Activated T-helper 17 cell treated with anti-CD3 and anti-CD28 coated beads, Interleukin-2, amount 50 U/mL, for 72 hours (primary cell): ENCODE data around the gene LPCAT3. TPM values are rescaled to one million over a fixed set of nuclear protein-coding genes. Genes with fewer than 3 reads are reported as not detected.
"Not testable (repeated sequence)": the region's sequence is repeated elsewhere in the genome, so short reads cannot be mapped to it uniquely, and the experiment has no call there.

ENCODE experiments used
- ATAC-seq: fragments of 150-1000 bp; cut with Tn5 transposase; replicated peaks from 2 replicates; pipeline ENCODE4 v1.10.0; 2021; ENCODE audit warnings: mild to moderate bottlenecking, moderate library complexity
- H3K27ac Mint-ChIP-seq: one replicate; pipeline ENCODE4 v1.8.0; 2022; ENCODE audit warnings: mixed read lengths
- H3K27me3 Mint-ChIP-seq: one replicate; pipeline ENCODE4 v1.8.0; 2022; ENCODE audit warnings: mixed read lengths
- H3K36me3 Mint-ChIP-seq: one replicate; pipeline ENCODE4 v1.8.0; 2022; ENCODE audit warnings: low read depth, mild to moderate bottlenecking, mixed read lengths
- H3K4me1 Mint-ChIP-seq: one replicate; pipeline ENCODE4 v1.8.0; 2022; ENCODE audit warnings: mixed read lengths
- H3K4me3 Mint-ChIP-seq: one replicate; pipeline ENCODE4 v1.8.0; 2022; ENCODE audit warnings: mild to moderate bottlenecking, mixed read lengths
- H3K9me3 Mint-ChIP-seq: one replicate; pipeline ENCODE4 v1.8.0; 2022; ENCODE audit warnings: mixed read lengths
- total RNA-seq, 2 donors: library from RNA; stranded (reverse); gene quantifications; one replicate each; pipeline ENCODE4 v1.2.3, GENCODE V29; 2022

The LPCAT3 gene, protein sequence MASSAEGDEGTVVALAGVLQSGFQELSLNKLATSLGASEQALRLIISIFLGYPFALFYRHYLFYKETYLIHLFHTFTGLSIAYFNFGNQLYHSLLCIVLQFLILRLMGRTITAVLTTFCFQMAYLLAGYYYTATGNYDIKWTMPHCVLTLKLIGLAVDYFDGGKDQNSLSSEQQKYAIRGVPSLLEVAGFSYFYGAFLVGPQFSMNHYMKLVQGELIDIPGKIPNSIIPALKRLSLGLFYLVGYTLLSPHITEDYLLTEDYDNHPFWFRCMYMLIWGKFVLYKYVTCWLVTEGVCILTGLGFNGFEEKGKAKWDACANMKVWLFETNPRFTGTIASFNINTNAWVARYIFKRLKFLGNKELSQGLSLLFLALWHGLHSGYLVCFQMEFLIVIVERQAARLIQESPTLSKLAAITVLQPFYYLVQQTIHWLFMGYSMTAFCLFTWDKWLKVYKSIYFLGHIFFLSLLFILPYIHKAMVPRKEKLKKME
- 10 to 100 TPM; 13.2 to 34.8 TPM for total RNA-seq

DNA sequence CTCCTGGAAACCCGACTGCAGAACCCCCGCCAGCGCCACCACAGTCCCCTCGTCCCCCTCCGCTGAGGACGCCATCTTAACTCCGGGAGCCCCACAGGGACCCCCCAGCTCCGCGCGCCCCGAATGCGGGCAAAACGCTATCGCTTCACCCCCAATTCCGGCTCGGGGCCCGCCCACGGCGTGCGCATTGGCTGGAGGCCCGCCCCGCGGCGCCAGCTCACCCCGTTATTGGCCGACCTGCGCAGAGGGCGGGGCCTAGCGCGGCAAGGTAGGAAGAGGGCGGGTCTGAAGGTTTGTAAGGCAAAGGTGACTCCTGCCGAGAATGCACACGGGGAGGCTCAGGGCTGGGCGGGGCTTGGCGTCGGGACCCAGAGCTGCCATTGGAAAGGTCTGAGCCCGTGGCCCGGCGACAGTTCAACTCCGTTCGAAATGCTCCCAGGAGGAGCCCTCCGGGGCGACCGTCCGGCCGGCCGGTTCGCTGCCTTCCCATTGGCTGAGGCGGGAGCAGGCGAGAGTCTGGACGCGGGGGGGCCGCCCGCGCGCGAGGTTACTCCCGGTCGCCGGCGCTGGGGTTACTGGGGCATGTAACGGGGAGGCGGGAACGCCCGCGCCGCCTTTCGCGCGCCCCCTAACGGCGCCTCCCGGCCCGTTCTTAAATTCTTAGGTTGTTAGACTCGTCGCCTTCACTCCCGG lies at the start of gene LPCAT3:
Gene LPCAT3, minus strand, starts transcription at position 127 of the 693 bp plus-strand sequence. Its CDS starts 52 bp downstream, at position 75.
- peak within 1 kb of the TSS; percentile 85 for H3K4me3 Mint-ChIP-seq
- H3K4me1 Mint-ChIP-seq = peaks cover 12% of the 10 kb centered on the region
- H3K27ac Mint-ChIP-seq = peak within 1 kb of the TSS; percentile 60

GRCh38 chr12:7067096-7067495 lies 48.8 kb upstream of the LPCAT3 start:
- no peak overlapping the region for H3K4me3 Mint-ChIP-seq
- H3K36me3 Mint-ChIP-seq = no peaks in the 10 kb centered on the region
- no peak overlapping the region for H3K27ac Mint-ChIP-seq
- ATAC-seq = no peak
- H3K4me1 Mint-ChIP-seq = no peaks in the 10 kb centered on the region
- no peaks in the 10 kb centered on the region for H3K9me3 Mint-ChIP-seq
- H3K27me3 Mint-ChIP-seq = peaks cover 13% of the 10 kb centered on the region

More for the DNA sequence above, at the start of gene LPCAT3:
- Mint-ChIP-seq H3K27me3 (no peaks in the 10 kb centered on the region), H3K9me3 (no peaks in the 10 kb centered on the region), H3K36me3 (no peaks in the 10 kb centered on the region)
- ATAC-seq = peak; percentile 97

DNA sequence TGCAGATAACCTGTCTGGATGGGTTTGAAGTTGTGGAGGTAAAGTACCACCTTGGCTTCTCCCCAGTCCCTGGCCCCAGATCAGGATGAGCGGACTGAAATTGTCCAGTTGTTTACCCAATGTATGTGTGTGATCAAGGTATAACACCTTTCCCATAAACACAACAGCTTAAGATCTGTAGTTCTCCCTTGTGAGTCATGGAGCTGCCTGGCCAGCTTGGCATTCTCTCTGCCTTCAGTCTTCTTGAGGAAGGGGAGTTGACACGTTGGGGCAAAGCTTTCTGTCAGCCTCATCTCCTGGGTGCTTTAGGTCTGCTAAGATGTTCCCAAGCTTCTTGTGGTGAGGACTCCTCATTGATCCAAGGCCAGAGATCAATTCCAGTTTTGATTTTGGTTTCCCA lies 48.3 kb upstream of the LPCAT3 start:
- H3K27ac Mint-ChIP-seq = no peak overlapping the region
- H3K36me3 Mint-ChIP-seq = no peaks in the 10 kb centered on the region
- no peak for ATAC-seq
- H3K4me1 Mint-ChIP-seq = no peaks in the 10 kb centered on the region
- H3K9me3 Mint-ChIP-seq = no peaks in the 10 kb centered on the region
- H3K27me3 Mint-ChIP-seq = peaks cover 10% of the 10 kb centered on the region
- H3K4me3 Mint-ChIP-seq = no peak overlapping the region

DNA sequence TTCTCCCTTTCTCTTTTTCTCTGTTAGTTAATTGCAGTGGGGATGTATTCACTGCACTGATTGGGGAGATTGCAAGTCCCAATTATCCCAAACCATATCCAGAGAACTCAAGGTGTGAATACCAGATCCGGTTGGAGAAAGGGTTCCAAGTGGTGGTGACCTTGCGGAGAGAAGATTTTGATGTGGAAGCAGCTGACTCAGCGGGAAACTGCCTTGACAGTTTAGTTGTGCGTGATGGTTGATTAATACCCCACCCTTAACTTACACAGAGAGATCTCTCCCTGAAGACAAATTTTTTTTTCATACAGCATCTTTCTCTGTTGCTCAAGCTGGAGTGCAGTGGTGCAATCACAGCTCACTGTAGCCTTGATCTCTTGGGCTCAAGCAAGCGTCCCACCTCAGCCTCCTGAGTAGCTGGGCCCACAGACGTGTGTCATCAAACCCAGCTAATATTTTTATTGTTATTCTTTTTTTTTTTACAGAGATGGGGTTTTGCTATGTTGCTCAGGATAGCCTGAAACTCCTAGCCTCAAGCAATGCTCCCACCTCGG lies 46.9 kb upstream of the LPCAT3 start:
- H3K9me3 Mint-ChIP-seq = no peaks in the 10 kb centered on the region
- no peaks in the 10 kb centered on the region for H3K4me1 Mint-ChIP-seq
- H3K4me3 Mint-ChIP-seq = no peak overlapping the region
- H3K27ac Mint-ChIP-seq = no peak overlapping the region
- H3K36me3 Mint-ChIP-seq = no peaks in the 10 kb centered on the region
- H3K27me3 Mint-ChIP-seq = peaks cover 16% of the 10 kb centered on the region
- ATAC-seq = no peak

GRCh38 chr12:7064516-7064915 lies 46.2 kb upstream of the LPCAT3 start:
- Mint-ChIP-seq H3K4me1 (no peaks in the 10 kb centered on the region), H3K36me3 (no peaks in the 10 kb centered on the region), H3K27ac (no peak overlapping the region), H3K9me3 (no peaks in the 10 kb centered on the region), H3K4me3 (no peak overlapping the region), H3K27me3 (peaks cover 16% of the 10 kb centered on the region)
- ATAC-seq = no peak

GRCh38 chr12:7061596-7061995 lies 43.3 kb upstream of the LPCAT3 start:
- ATAC-seq = no peak
- Mint-ChIP-seq H3K4me3 (no peak overlapping the region), H3K36me3 (no peaks in the 10 kb centered on the region), H3K27ac (no peak overlapping the region), H3K4me1 (no peaks in the 10 kb centered on the region), H3K9me3 (no peaks in the 10 kb centered on the region), H3K27me3 (peaks cover 18% of the 10 kb centered on the region)

GRCh38 chr12:7061138-7061537 lies 42.9 kb upstream of the LPCAT3 start:
- no peaks in the 10 kb centered on the region for H3K4me1 Mint-ChIP-seq
- H3K36me3 Mint-ChIP-seq = no peaks in the 10 kb centered on the region
- no peaks in the 10 kb centered on the region for H3K9me3 Mint-ChIP-seq
- no peak overlapping the region for H3K4me3 Mint-ChIP-seq
- peaks cover 18% of the 10 kb centered on the region for H3K27me3 Mint-ChIP-seq
- no peak overlapping the region for H3K27ac Mint-ChIP-seq
- ATAC-seq = no peak

- Mint-ChIP-seq H3K4me3 (no peak within 1 kb of the TSS), H3K36me3 (no peaks in the 10 kb centered on the region), H3K27ac (no peak within 1 kb of the TSS), H3K27me3 (peaks cover 18% of the 10 kb centered on the region), H3K4me1 (no peaks in the 10 kb centered on the region), H3K9me3 (no peaks in the 10 kb centered on the region)
- no peak for ATAC-seq
Measured at GRCh38 chr12:7060353-7060954, 42.2 kb upstream of the LPCAT3 start, which contains the start of gene C1S. Gene C1S, plus strand, starts transcription at chr12:7060718. Its CDS starts 1,195 bp downstream, at chr12:7061913.

- no peaks in the 10 kb centered on the region for H3K9me3 Mint-ChIP-seq
- H3K36me3 Mint-ChIP-seq = no peaks in the 10 kb centered on the region
- no peak overlapping the region for H3K27ac Mint-ChIP-seq
- no peak overlapping the region for H3K4me3 Mint-ChIP-seq
- peaks cover 18% of the 10 kb centered on the region for H3K27me3 Mint-ChIP-seq
- no peak for ATAC-seq
- H3K4me1 Mint-ChIP-seq = no peaks in the 10 kb centered on the region
Measured at GRCh38 chr12:7059780-7060179, 41.5 kb upstream of the LPCAT3 start.

- H3K36me3 Mint-ChIP-seq = no peaks in the 10 kb centered on the region
- no peak overlapping the region for H3K27ac Mint-ChIP-seq
Measured at GRCh38 chr12:7058850-7059395, 40.6 kb upstream of the LPCAT3 start.

DNA sequence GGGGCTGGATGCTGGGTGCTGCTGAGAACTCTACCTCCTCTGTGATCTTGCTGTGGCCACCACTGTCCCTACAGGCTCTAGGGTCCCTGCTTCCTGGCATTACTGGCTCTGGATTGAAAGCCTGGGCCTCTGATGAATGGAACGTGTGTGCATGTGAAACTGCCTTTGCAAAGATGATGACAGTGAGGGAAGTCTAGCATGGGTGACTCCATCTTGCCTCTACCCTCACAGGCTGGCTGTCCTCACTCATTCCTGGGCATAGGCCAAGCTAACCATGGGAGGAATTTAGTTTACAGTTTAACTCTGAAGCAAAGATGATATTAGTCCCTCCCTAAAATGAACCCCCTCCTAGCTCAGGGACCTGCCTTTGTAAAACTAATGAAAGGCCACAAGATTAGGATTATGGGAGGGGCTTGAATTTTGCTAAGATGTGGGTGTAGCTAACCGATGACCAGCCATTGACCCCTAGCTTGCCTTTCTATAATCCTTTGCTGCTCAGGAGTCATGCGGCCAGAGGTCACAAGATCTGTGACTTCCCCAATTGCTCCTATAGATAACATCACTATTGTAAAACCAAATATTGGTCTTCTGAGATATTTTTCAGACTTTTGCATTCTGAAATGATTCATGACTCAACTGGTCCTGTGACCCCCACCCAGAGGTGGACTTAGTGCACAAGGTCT lies 40.0 kb upstream of the LPCAT3 start:
- no peak overlapping the region for H3K4me3 Mint-ChIP-seq
- H3K27ac Mint-ChIP-seq = no peak overlapping the region
- H3K9me3 Mint-ChIP-seq = no peaks in the 10 kb centered on the region
- H3K4me1 Mint-ChIP-seq = peaks cover 5% of the 10 kb centered on the region
- H3K27me3 Mint-ChIP-seq = peaks cover 22% of the 10 kb centered on the region
- no peaks in the 10 kb centered on the region for H3K36me3 Mint-ChIP-seq
- ATAC-seq = no peak

More at GRCh38 chr12:7058850-7059395, 40.6 kb upstream of the LPCAT3 start:
- H3K27me3 Mint-ChIP-seq = peaks cover 22% of the 10 kb centered on the region
- peaks cover 4% of the 10 kb centered on the region for H3K4me1 Mint-ChIP-seq
- H3K9me3 Mint-ChIP-seq = no peaks in the 10 kb centered on the region
- ATAC-seq = no peak
- no peak overlapping the region for H3K4me3 Mint-ChIP-seq

DNA sequence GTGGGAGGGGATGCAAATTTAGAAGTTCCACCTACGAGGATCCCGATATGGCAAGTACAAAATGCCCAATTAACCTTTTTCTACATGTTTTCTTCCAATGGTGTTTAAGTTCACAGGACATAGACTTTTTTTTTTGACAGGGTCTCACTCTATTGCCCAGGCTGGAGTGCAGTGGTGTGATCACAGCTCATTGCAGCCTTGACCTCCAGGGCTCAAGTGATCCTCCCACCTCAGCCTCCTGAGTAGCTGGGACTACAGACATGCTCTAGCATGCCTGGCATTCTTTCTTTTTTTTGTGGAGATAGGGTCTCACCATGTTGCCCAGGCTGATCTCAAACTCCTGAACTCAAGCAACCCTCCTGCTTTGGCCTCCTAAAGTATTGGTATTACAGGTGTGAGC lies 37.5 kb upstream of the LPCAT3 start:
- H3K27me3 Mint-ChIP-seq = peaks cover 21% of the 10 kb centered on the region
- not testable (repeated sequence) for H3K4me1 Mint-ChIP-seq, ATAC-seq, H3K9me3 Mint-ChIP-seq, H3K27ac Mint-ChIP-seq, H3K36me3 Mint-ChIP-seq, H3K4me3 Mint-ChIP-seq

DNA sequence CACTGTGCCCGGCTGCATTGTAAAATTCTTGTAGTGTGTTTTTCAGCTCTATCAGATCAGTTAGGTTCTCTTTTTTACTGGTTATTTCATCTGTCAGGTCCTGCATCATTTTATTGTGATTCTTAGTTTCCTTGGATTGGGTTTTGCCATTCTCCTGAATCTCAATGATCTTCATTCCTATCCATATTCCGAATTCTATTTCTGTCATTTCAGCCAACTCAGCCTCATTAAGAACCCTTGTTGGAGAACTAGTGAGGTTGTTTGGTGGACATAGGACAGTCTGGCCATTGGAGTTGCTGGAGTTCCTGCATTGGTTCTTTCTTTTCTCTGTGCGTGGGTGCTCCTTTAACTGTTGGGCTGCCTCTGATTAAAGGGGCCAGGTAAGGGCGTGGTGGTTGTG lies 36.6 kb upstream of the LPCAT3 start:
- ATAC-seq = no peak
- H3K36me3 Mint-ChIP-seq = no peaks in the 10 kb centered on the region
- H3K27me3 Mint-ChIP-seq = peaks cover 16% of the 10 kb centered on the region
- no peak overlapping the region for H3K27ac Mint-ChIP-seq
- no peak overlapping the region for H3K4me3 Mint-ChIP-seq
- H3K4me1 Mint-ChIP-seq = peaks cover 5% of the 10 kb centered on the region
- no peaks in the 10 kb centered on the region for H3K9me3 Mint-ChIP-seq

- H3K9me3 Mint-ChIP-seq, ATAC-seq, H3K27me3 Mint-ChIP-seq, H3K27ac Mint-ChIP-seq, H3K4me1 Mint-ChIP-seq, H3K36me3 Mint-ChIP-seq, H3K4me3 Mint-ChIP-seq: not testable (repeated sequence)
Measured at GRCh38 chr12:7049973-7050372, 31.7 kb upstream of the LPCAT3 start.
